PC-3 (cell line): ENCODE results near the gene MATN1. TPM values are rescaled to one million over a fixed set of nuclear protein-coding genes. Genes with fewer than 3 reads are reported as not detected.

Experiments used
- ATAC-seq: fragments of 200-7000 bp; cut with Tn5 transposase; 2 replicates; pipeline ENCODE4 v1.9.1; 2020; ENCODE audit warnings: mild to moderate bottlenecking, moderate library complexity
- BruUV-seq: library from RNA; stranded (reverse); fragments of 400-500 nt; replicated peaks from 2 replicates; lab custom pipeline; 2021; lab: Mats Ljungman, UMichigan
- CTCF ChIA-PET: fragments of 300-600 bp; sonication (Branson Sonifier 250); formaldehyde crosslinking; loops from one replicate; lab custom pipeline; 2022; ENCODE audit warnings: antibody characterized with exemption; lab: Charles Lee
- POLR2A ChIA-PET: fragments of 300-600 bp; sonication (Branson Sonifier 250); formaldehyde crosslinking; loops from one replicate; lab custom pipeline; 2022; ENCODE audit warnings: antibody characterized with exemption; ENCODE audit not compliant: unreplicated experiment; lab: Charles Lee
- DNase-seq: peaks from one replicate; pipeline ENCODE4 v3.0.0-alpha.2; 2015
- H2AFZ ChIP-seq: fragments of 300-600 bp; sonication (generic); 2 replicates; pipeline ENCODE4 v1.6.0; 2016; ENCODE audit warnings: antibody characterized with exemption, low read length
- H3F3A ChIP-seq: fragments of 300-600 bp; sonication (generic); one replicate; pipeline ENCODE4 v1.6.0; 2017; ENCODE audit warnings: antibody characterized with exemption, low read length, control low read depth, mild to moderate bottlenecking; ENCODE audit not compliant: unreplicated experiment
- H3K27ac ChIP-seq: fragments of 300-600 bp; sonication (generic); 2 replicates; pipeline ENCODE4 v1.5.1; 2016; ENCODE audit warnings: mild to moderate bottlenecking, low read length
- H3K27me3 ChIP-seq: fragments of 300-600 bp; sonication (generic); 2 replicates; pipeline ENCODE4 v1.6.1; 2016; ENCODE audit warnings: low read length, mixed read lengths
- H3K36me3 ChIP-seq: fragments of 300-600 bp; sonication (generic); 2 replicates; pipeline ENCODE4 v1.6.1; 2016; ENCODE audit warnings: low read depth, mixed run types, low read length, mixed read lengths
- H3K4me1 ChIP-seq: fragments of 300-600 bp; sonication (generic); 2 replicates; pipeline ENCODE4 v1.5.1; 2016; ENCODE audit warnings: low read length; ENCODE audit not compliant: insufficient read depth
- H3K4me2 ChIP-seq: fragments of 300-600 bp; sonication (generic); 2 replicates; pipeline ENCODE4 v1.6.0; 2016; ENCODE audit warnings: low read length
- H3K4me3 ChIP-seq: fragments of 300-600 bp; sonication (generic); 2 replicates; pipeline ENCODE4 v1.5.1; 2016; ENCODE audit warnings: mild to moderate bottlenecking, low read length, mixed read lengths
- H3K79me2 ChIP-seq: fragments of 300-600 bp; sonication (generic); 2 replicates; pipeline ENCODE4 v1.6.1; 2017; ENCODE audit warnings: low read length, mixed read lengths
- H3K9ac ChIP-seq: fragments of 300-600 bp; sonication (generic); 2 replicates; pipeline ENCODE4 v1.6.0; 2016; ENCODE audit warnings: mild to moderate bottlenecking, low read length
- H3K9me2 ChIP-seq: fragments of 300-600 bp; sonication (generic); replicated peaks from 2 replicates; pipeline ENCODE4 v1.6.1; 2016; ENCODE audit warnings: mixed run types, low read length, mixed read lengths
- H3K9me3 ChIP-seq: fragments of 300-600 bp; sonication (generic); 2 replicates; pipeline ENCODE4 v1.6.1; 2016; ENCODE audit warnings: low read length, mixed read lengths
- H4K20me1 ChIP-seq: fragments of 300-600 bp; sonication (generic); 2 replicates; pipeline ENCODE4 v1.6.1; 2016; ENCODE audit warnings: low read length, mixed read lengths
- CTCF ChIP-seq: fragments of 300-600 bp; sonication (generic); conservative IDR thresholded peaks from 2 replicates; pipeline ENCODE4 v1.5.1; 2017; ENCODE audit warnings: antibody characterized with exemption, low read depth, mild to moderate bottlenecking, low read length
- EZH2 ChIP-seq: fragments of 300-600 bp; sonication (generic); IDR thresholded peaks from one replicate; pipeline ENCODE4 v1.6.1; 2017; ENCODE audit warnings: antibody characterized with exemption, mild to moderate bottlenecking, low read length; ENCODE audit not compliant: unreplicated experiment
- EZH2phosphoT487 ChIP-seq: fragments of 300-600 bp; sonication (generic); IDR thresholded peaks from 2 replicates; pipeline ENCODE4 v1.6.1; 2018; ENCODE audit warnings: mild to moderate bottlenecking, antibody characterized with exemption, low read length, borderline replicate concordance
- intact Hi-C: fragments of 100-400 bp; cut with micrococcal nuclease; formaldehyde crosslinking; loops from 2 replicates; pipeline ENCODE4 v1.9.0; 2023
- total RNA-seq: library from RNA; depleted of rRNA; stranded (reverse); fragments of >200 nt; gene quantifications from 2 replicates; pipeline ENCODE4 v1.2.3, GENCODE V29; 2014

Gene MATN1
- total RNA-seq, 1 experiment from 2014 or later, result not detected

GRCh38 chr1:30748098-30748698 lies 24.8 kb upstream of the MATN1 start:
- intact Hi-C loops, result no loop called here
- no peak for ATAC-seq
- Histone ChIP-seq H3F3A (no peaks in the 10 kb centered on the region), H3K9me3 (no peaks in the 10 kb centered on the region), H3K4me3 (no peak overlapping the region), H3K79me2 (no peaks in the 10 kb centered on the region), H3K9me2 (no peaks in the 10 kb centered on the region), H3K27ac (no peak overlapping the region), H4K20me1 (no peaks in the 10 kb centered on the region), H2AFZ (no peak overlapping the region), H3K9ac (no peak overlapping the region), H3K27me3 (peaks cover 6% of the 10 kb centered on the region; the same call in 1 of the 2 replicates), H3K36me3 (no peaks in the 10 kb centered on the region), H3K4me1 (no peaks in the 10 kb centered on the region), H3K4me2 (no peak overlapping the region)
- no peak for DNase-seq
- POLR2A ChIA-PET, result no interaction called here
- no TSS peak for BruUV-seq
- TF ChIP-seq EZH2phosphoT487 (no peak), CTCF (no peak), EZH2 (no peak)
- CTCF ChIA-PET, result no interaction called here

GRCh38 chr1:30747033-30748008 lies 23.9 kb upstream of the MATN1 start:
- CTCF ChIA-PET, result no interaction called here

More at GRCh38 chr1:30747033-30748008, 23.9 kb upstream of the MATN1 start:
- Histone ChIP-seq H2AFZ (no peak overlapping the region), H3K79me2 (no peaks in the 10 kb centered on the region), H3K27me3 (peaks cover 6% of the 10 kb centered on the region; the same call in 1 of the 2 replicates), H3K9me2 (no peaks in the 10 kb centered on the region), H3K4me2 (no peak overlapping the region), H3K9ac (no peak overlapping the region), H3K9me3 (no peaks in the 10 kb centered on the region), H3F3A (no peaks in the 10 kb centered on the region), H3K4me1 (no peaks in the 10 kb centered on the region), H4K20me1 (no peaks in the 10 kb centered on the region), H3K27ac (no peak overlapping the region), H3K36me3 (no peaks in the 10 kb centered on the region), H3K4me3 (no peak overlapping the region)
- POLR2A ChIA-PET, result no interaction called here
- ATAC-seq (no peak), DNase-seq (no peak)
- no TSS peak for BruUV-seq
- intact Hi-C loops, result no loop called here
- TF ChIP-seq EZH2, result no peak
- TF ChIP-seq EZH2phosphoT487, result no peak
- TF ChIP-seq CTCF, result no peak
